G401 (cell line): ENCODE data around the gene FAM171A1. TPM values are rescaled to one million over a fixed set of nuclear protein-coding genes. Genes with fewer than 3 reads are reported as not detected.
A peak's percentile ranks its signal among the peaks of the same experiment; 100 is the strongest.
"Not testable (repeated sequence)": the region's sequence is repeated elsewhere in the genome, so short reads cannot be mapped to it uniquely, and the experiment has no call there.

Experiments
- DNase-seq: peaks from one replicate; pipeline ENCODE4 v3.0.0-alpha.2; 2015; ENCODE audit warnings: low spot score
- in situ Hi-C: cut with HindIII; loops from 2 replicates; pipeline ENCODE4 v1.10.0; 2016; ENCODE audit warnings: low sequenced_read_pairs, mixed read lengths
- total RNA-seq: library from RNA; depleted of rRNA; stranded (reverse); fragments of >200 nt; shearing (Covaris generic); gene quantifications from 2 replicates; pipeline ENCODE4 v1.2.3, GENCODE V29; 2014

The FAM171A1 gene
- total RNA-seq, 1 experiment from 2014 or later, result 2.6 TPM

GRCh38 chr10:15348579-15348978 is 22.5 kb downstream of the FAM171A1 start:
- no peak for DNase-seq
- in situ Hi-C loops, result no loop called here

- peak; percentile 30 for DNase-seq
Measured at GRCh38 chr10:15347150-15347549, 23.9 kb downstream of the FAM171A1 start.

GRCh38 chr10:15346440-15347141 is 24.5 kb downstream of the FAM171A1 start:
- peak; percentile 49 for DNase-seq
- in situ Hi-C loops, result no loop called here

More at GRCh38 chr10:15347150-15347549, 23.9 kb downstream of the FAM171A1 start:
- in situ Hi-C loops, result no loop called here

- in situ Hi-C loops, result no loop called here
- no peak for DNase-seq
Measured at GRCh38 chr10:15345450-15345849, 25.6 kb downstream of the FAM171A1 start.

GRCh38 chr10:15344876-15345285 is 26.2 kb downstream of the FAM171A1 start:
- no peak for DNase-seq
- in situ Hi-C loops, result no loop called here

- in situ Hi-C loops, result no loop called here
- DNase-seq, result no peak
Measured at GRCh38 chr10:15344256-15344875, 26.7 kb downstream of the FAM171A1 start.

GRCh38 chr10:15342970-15343369 is 28.1 kb downstream of the FAM171A1 start:
- DNase-seq, result no peak
- in situ Hi-C loops, result no loop called here

- in situ Hi-C loops, result no loop called here
- no peak for DNase-seq
Measured at GRCh38 chr10:15341502-15342128, 29.5 kb downstream of the FAM171A1 start.

- DNase-seq, result no peak
- in situ Hi-C loops, result no loop called here
Measured at GRCh38 chr10:15339892-15340291, 31.2 kb downstream of the FAM171A1 start.

GRCh38 chr10:15337441-15337923 is 33.6 kb downstream of the FAM171A1 start:
- DNase-seq, in situ Hi-C loops: not testable (repeated sequence)

- no peak for DNase-seq
- in situ Hi-C loops, result no loop called here
Measured at GRCh38 chr10:15336211-15336610, 34.9 kb downstream of the FAM171A1 start.

GRCh38 chr10:15335508-15335907 is 35.6 kb downstream of the FAM171A1 start:
- in situ Hi-C loops, result no loop called here

GRCh38 chr10:15334650-15335323 is 36.3 kb downstream of the FAM171A1 start:
- in situ Hi-C loops, result no loop called here
- DNase-seq, result no peak

More at GRCh38 chr10:15335508-15335907, 35.6 kb downstream of the FAM171A1 start:
- DNase-seq, result no peak

GRCh38 chr10:15333909-15334649 is 37.0 kb downstream of the FAM171A1 start:
- no peak for DNase-seq
- in situ Hi-C loops, result no loop called here

GRCh38 chr10:15333181-15333580 is 37.9 kb downstream of the FAM171A1 start:
- DNase-seq, in situ Hi-C loops: not testable (repeated sequence)

GRCh38 chr10:15331461-15331860 is 39.6 kb downstream of the FAM171A1 start:
- in situ Hi-C loops, result no loop called here

GRCh38 chr10:15329437-15329836 is 41.7 kb downstream of the FAM171A1 start:
- DNase-seq, result no peak
- in situ Hi-C loops, result no loop called here

More at GRCh38 chr10:15331461-15331860, 39.6 kb downstream of the FAM171A1 start:
- no peak for DNase-seq

- no peak for DNase-seq
- in situ Hi-C loops, result no loop called here
Measured at GRCh38 chr10:15325944-15326284, 45.2 kb downstream of the FAM171A1 start.
